HepG2 (cell line): Measurements from ENCODE around the gene PPP1R16B. TPM values are rescaled to one million over a fixed set of nuclear protein-coding genes. Genes with fewer than 3 reads are reported as not detected.
A peak's percentile ranks its signal among the peaks of the same experiment; 100 is the strongest.

Experiments
- ATAC-seq: fragments of 200-7000 bp; cut with Tn5 transposase; 3 replicates; pipeline ENCODE4 v1.9.1; 2020; ENCODE audit warnings: mild to moderate bottlenecking, moderate library complexity
- BruUV-seq: library from RNA; stranded (reverse); fragments of 400-500 nt; replicated peaks from 2 replicates; lab custom pipeline; 2021; lab: Mats Ljungman, UMichigan
- CTCF ChIA-PET: fragments of 300-600 bp; formaldehyde crosslinking; extraction: SDS; loops from one replicate; lab custom pipeline; 2021; ENCODE audit warnings: low total read pairs, inconsistent platforms, low intra/inter-chr PET ratio; lab: Yijun Ruan, JAX
- POLR2A ChIA-PET: fragments of 350-600 bp; sonication (Branson Sonifier 250); formaldehyde crosslinking; loops from one replicate; lab custom pipeline; 2020; ENCODE audit warnings: antibody characterized with exemption, inconsistent platforms; lab: Yijun Ruan, JAX
- DNase-seq: peaks from one replicate; pipeline ENCODE4 v3.0.0-alpha.2; 2015; ENCODE audit warnings: low spot score
- FAIRE-seq: peaks from 3 replicates; lab custom pipeline; 2011; peaks lifted over from hg19 to GRCh38; lab: Jason Lieb, UNC
- H2AFZ ChIP-seq: one replicate; pipeline ENCODE4 v1.6.1; 2011; ENCODE audit warnings: low read length, inconsistent platforms
- H3K27ac ChIP-seq: fragments of 300-600 bp; 3 replicates; pipeline ENCODE4 v1.8.0; 2011; ENCODE audit warnings: mixed run types, mild to moderate bottlenecking, mixed read lengths, low read length, inconsistent platforms; ENCODE audit not compliant: insufficient read depth; ENCODE audit errors: extremely low read length
- H3K27me3 ChIP-seq, 2 experiments: fragments of 200-600 bp in 1 of 2; 2 replicates in 1 of 2; 3 replicates in 1 of 2; pipeline versions ENCODE4 v1.6.0 to v1.8.0; 2011; ENCODE audit warnings: low read length in 2 of 2, mild to moderate bottlenecking in 2 of 2, moderate library complexity in 2 of 2, inconsistent platforms in 1 of 2; ENCODE audit not compliant: insufficient read depth in 2 of 2, control insufficient read depth in 1 of 2
- H3K36me3 ChIP-seq, 2 experiments: fragments of 200-600 bp in 1 of 2; replicated peaks in 1 of 2; 2 replicates in 1 of 2; 3 replicates in 1 of 2; pipeline versions ENCODE4 v1.5.1 to v1.8.0; 2011; ENCODE audit warnings: low read length in 2 of 2, inconsistent platforms in 1 of 2; ENCODE audit not compliant: insufficient read depth in 2 of 2, control insufficient read depth in 1 of 2
- H3K4me1 ChIP-seq: 2 replicates; pipeline ENCODE4 v1.5.1; 2012; ENCODE audit warnings: low read length, inconsistent platforms; ENCODE audit not compliant: insufficient read depth
- H3K4me2 ChIP-seq: 2 replicates; pipeline ENCODE4 v1.6.0; 2011; ENCODE audit warnings: low read depth, low read length, inconsistent platforms
- H3K4me3 ChIP-seq, 3 experiments: fragments of 200-600 bp in 1 of 3; sonication (generic), shearing (Covaris generic) in 1 of 3; replicated peaks in 1 of 3; 2 replicates each; pipeline ENCODE4 v1.5.1; 2011 to 2016; ENCODE audit warnings: low read length in 3 of 3, inconsistent platforms in 2 of 3, low read depth in 2 of 3, mild to moderate bottlenecking in 2 of 3, control low read depth in 1 of 3, mixed read lengths in 1 of 3; ENCODE audit not compliant: insufficient read depth in 1 of 3
- H3K79me2 ChIP-seq: one replicate; pipeline ENCODE4 v1.6.1; 2011; ENCODE audit warnings: low read length, inconsistent platforms; ENCODE audit not compliant: insufficient read depth
- H3K9ac ChIP-seq: 2 replicates; pipeline ENCODE4 v1.6.0; 2011; ENCODE audit warnings: mild to moderate bottlenecking, low read depth, low read length, inconsistent platforms; ENCODE audit not compliant: insufficient read depth
- H3K9me3 ChIP-seq: 2 replicates; pipeline ENCODE4 v1.5.1; 2012; ENCODE audit warnings: mild to moderate bottlenecking, low read length
- H4K20me1 ChIP-seq: 2 replicates; pipeline ENCODE4 v1.6.0; 2011; ENCODE audit warnings: inconsistent platforms, mild to moderate bottlenecking, low read length, moderate library complexity; ENCODE audit not compliant: insufficient read depth
- AGO1 ChIP-seq: fragments of 200-400 bp; formaldehyde crosslinking; IDR thresholded peaks from 2 replicates; pipeline ENCODE4 v1.6.1; 2017; ENCODE audit warnings: mild to moderate bottlenecking, low read depth, low read length, moderate library complexity; ENCODE audit not compliant: poor library complexity, severe bottlenecking
- BRCA1 ChIP-seq: sonication (generic); formaldehyde crosslinking; IDR thresholded peaks from 2 replicates; pipeline ENCODE4 v1.4.0; 2020; ENCODE audit warnings: missing genetic modification reagents
- EED ChIP-seq: sonication (generic); formaldehyde crosslinking; IDR thresholded peaks from 2 replicates; pipeline ENCODE4 v1.5.0; 2020; ENCODE audit warnings: mild to moderate bottlenecking, missing genetic modification reagents
- PATZ1 ChIP-seq: sonication (generic); formaldehyde crosslinking; IDR thresholded peaks from 2 replicates; pipeline ENCODE4 v1.4.0; 2020; ENCODE audit warnings: missing genetic modification reagents
- SMYD3 ChIP-seq: sonication (generic); formaldehyde crosslinking; IDR thresholded peaks from 2 replicates; pipeline ENCODE4 v1.8.1; 2023; ENCODE audit warnings: mild to moderate bottlenecking, missing genetic modification reagents
- ZBTB4 ChIP-seq: sonication (generic); formaldehyde crosslinking; IDR thresholded peaks from 2 replicates; pipeline ENCODE4 v1.4.0; 2020; ENCODE audit warnings: missing genetic modification reagents, mild to moderate bottlenecking, borderline replicate concordance
- ZNF564 ChIP-seq: sonication (generic); formaldehyde crosslinking; IDR thresholded peaks from 2 replicates; pipeline ENCODE4 v1.8.1; 2023; ENCODE audit warnings: mild to moderate bottlenecking, missing genetic modification reagents
- ZNF672 ChIP-seq: sonication (generic); formaldehyde crosslinking; IDR thresholded peaks from 2 replicates; pipeline ENCODE4 v1.8.1; 2022; ENCODE audit warnings: missing genetic modification reagents
- ZNF704 ChIP-seq: sonication (generic); formaldehyde crosslinking; IDR thresholded peaks from 2 replicates; pipeline ENCODE4 v1.8.1; 2023; ENCODE audit warnings: mild to moderate bottlenecking, inconsistent platforms, moderate library complexity, missing genetic modification reagents, borderline replicate concordance
- ZNF766 ChIP-seq: sonication (generic); formaldehyde crosslinking; IDR thresholded peaks from 2 replicates; pipeline ENCODE4 v1.5.0; 2020; ENCODE audit warnings: missing genetic modification reagents, borderline replicate concordance
- ZNF772 ChIP-seq: sonication (generic); formaldehyde crosslinking; IDR thresholded peaks from 2 replicates; pipeline ENCODE4 v1.5.0; 2020; ENCODE audit warnings: mild to moderate bottlenecking, missing genetic modification reagents
- WGBS: methylation state at CpG from one replicate; pipeline ENCODE4 v1.1.6; 2017; ENCODE audit warnings: low lambda C conversion rate; 5-methylcytosine and 5-hydroxymethylcytosine counted together
- in situ Hi-C: cut with HindIII; loops from 2 replicates; pipeline ENCODE4 v1.10.0; 2017; ENCODE audit warnings: low pct_unique_long_range_greater_than_20kb; ENCODE audit not compliant: extremely low pct_ligation_motif_present
- intact Hi-C: fragments of 100-400 bp; cut with micrococcal nuclease; formaldehyde crosslinking; loops from one replicate; pipeline ENCODE4 v1.10.0; 2022; ENCODE audit not compliant: unreplicated experiment
- polyA plus RNA-seq, 8 experiments: library from polyadenylated mRNA; depleted of rRNA in 3 of 8; stranded (reverse) in 7 of 8; unstranded in 1 of 8; fragments of >200 nt; fragmentation: Illumina TruSeq in 4 of 8; extraction: Trizol in 4 of 8; gene quantifications; 2 replicates each; pipeline versions ENCODE4 v1.2.1 to v1.2.3, GENCODE V29; 2011 to 2016; ENCODE audit warnings: low read depth in 4 of 8, missing spikeins in 1 of 8, mixed read lengths in 1 of 8; ENCODE audit not compliant: insufficient read depth in 1 of 8
- total RNA-seq, 5 experiments: library from RNA; depleted of rRNA; stranded (reverse); fragments of >200 nt; fragmentation: Illumina TruSeq; extraction: Trizol; gene quantifications; 2 replicates each; pipeline ENCODE4 v1.2.3, GENCODE V29; 2016; ENCODE audit warnings: low read depth in 1 of 5

Gene PPP1R16B
- total and polyA plus RNA-seq, 2 of the 13 experiments (the other 11 are each of a cell fraction or from before 2014, with no cell fraction given), result 0.02 to 0.11 TPM

GRCh38 chr20:38798266-38798665 lies 7.2 kb upstream of the PPP1R16B start:
- FAIRE-seq, result peak; percentile 30
- POLR2A ChIA-PET, result no interaction called here
- peaks cover 0 to 10% of the 10 kb centered on the region in 2 experiments; a peak in 3 of 5 replicates for H3K27me3 ChIP-seq
- H3K9me3 ChIP-seq, result no peaks in the 10 kb centered on the region
- DNase-seq, result no peak
- in situ Hi-C loops, result no loop called here
- CTCF ChIA-PET, result no interaction called here
- H3K4me2 ChIP-seq, result no peak overlapping the region
- H3K4me1 ChIP-seq, result no peaks in the 10 kb centered on the region
- WGBS, result 10% methylated on average over 3 of the region's 3 CpGs
- no peaks in the 10 kb centered on the region for H3K79me2 ChIP-seq
- no peak overlapping the region for H2AFZ ChIP-seq
- peak; percentile 95; the same call in 1 of the 2 replicates for TF ChIP-seq ZNF766 (CRISPR knock-in tag)
- TF ChIP-seq ZNF704, result no peak
- TF ChIP-seq ZNF564 (CRISPR knock-in tag), result peak; percentile 75; the same call in 1 of the 2 replicates
- H3K9ac ChIP-seq, result no peak overlapping the region
- H4K20me1 ChIP-seq, result no peaks in the 10 kb centered on the region
- intact Hi-C loops, result loop anchor here (10.0 kb wide), 1 partner anchor 97 kb away; no protein-coding TSS in a partner anchor
- H3K4me3 ChIP-seq, result no peak overlapping the region
- no peak for ATAC-seq
- no peaks in the 10 kb centered on the region for H3K36me3 ChIP-seq
- BruUV-seq, result no TSS peak
- H3K27ac ChIP-seq, result no peak overlapping the region

GRCh38 chr20:38799203-38799602 lies 6.3 kb upstream of the PPP1R16B start:
- Histone ChIP-seq H3K27me3 (peaks cover 0 to 15% of the 10 kb centered on the region in 2 experiments; a peak in 3 of 5 replicates), H3K79me2 (no peaks in the 10 kb centered on the region), H3K4me2 (no peak overlapping the region), H2AFZ (no peak overlapping the region), H3K36me3 (no peaks in the 10 kb centered on the region), H3K4me1 (no peaks in the 10 kb centered on the region), H3K9ac (no peak overlapping the region), H4K20me1 (no peaks in the 10 kb centered on the region), H3K27ac (no peak overlapping the region), H3K9me3 (no peaks in the 10 kb centered on the region), H3K4me3 (no peak overlapping the region)
- ChIA-PET CTCF (no interaction called here), POLR2A (no interaction called here)
- no peak for ATAC-seq
- 33% methylated on average over 4 of the region's 4 CpGs for WGBS
- in situ Hi-C loops (no loop called here), intact Hi-C loops (loop anchor here (10.0 kb wide), 1 partner anchor 96 kb away; no protein-coding TSS in a partner anchor)
- no TSS peak for BruUV-seq
- FAIRE-seq, result no peak
- DNase-seq, result no peak
- no peak for TF ChIP-seq SMYD3 (CRISPR knock-in tag)
- no peak for TF ChIP-seq BRCA1 (CRISPR knock-in tag)
- TF ChIP-seq EED (CRISPR knock-in tag), result no peak
- no peak for TF ChIP-seq ZBTB4 (CRISPR knock-in tag)
- no peak for TF ChIP-seq ZNF772 (CRISPR knock-in tag)
- no peak for TF ChIP-seq PATZ1 (CRISPR knock-in tag)
- TF ChIP-seq ZNF672 (CRISPR knock-in tag), result no peak
- no peak for TF ChIP-seq AGO1
